OCI-LY1 (cell line): ENCODE results near the gene ESPN.

ENCODE experiments used
- H2AFZ ChIP-seq: fragments of 200-600 bp; sonication (generic), shearing (Covaris generic); 2 replicates; pipeline ENCODE4 v1.6.0; 2014; ENCODE audit warnings: antibody characterized with exemption, mild to moderate bottlenecking, low read length
- H3F3A ChIP-seq: fragments of 200-600 bp; sonication (generic), shearing (Covaris generic); 2 replicates; pipeline ENCODE4 v1.6.0; 2014; ENCODE audit warnings: mild to moderate bottlenecking, antibody characterized with exemption, low read length, moderate library complexity; ENCODE audit not compliant: insufficient read depth
- H3K27ac ChIP-seq: fragments of 200-600 bp; sonication (generic); 2 replicates; pipeline ENCODE4 v1.5.1; 2014; ENCODE audit warnings: low read length, mixed run types, mild to moderate bottlenecking, low read depth; ENCODE audit not compliant: poor library complexity, severe bottlenecking
- H3K27me3 ChIP-seq: fragments of 200-600 bp; sonication (generic); 2 replicates; pipeline ENCODE4 v1.6.0; 2014; ENCODE audit warnings: antibody characterized with exemption, mild to moderate bottlenecking, low read length, moderate library complexity; ENCODE audit not compliant: insufficient read depth
- H3K36me3 ChIP-seq: fragments of 200-600 bp; sonication (generic); 2 replicates; pipeline ENCODE4 v1.6.1; 2014; ENCODE audit warnings: mild to moderate bottlenecking, antibody characterized with exemption, low read length, moderate library complexity, mixed read lengths; ENCODE audit not compliant: insufficient read depth
- H3K4me1 ChIP-seq: fragments of 200-600 bp; sonication (generic); 2 replicates; pipeline ENCODE4 v1.5.1; 2014; ENCODE audit warnings: mild to moderate bottlenecking, low read length, moderate library complexity; ENCODE audit not compliant: insufficient read depth, severe bottlenecking
- H3K4me2 ChIP-seq: fragments of 200-600 bp; sonication (generic), shearing (Covaris generic); 2 replicates; pipeline ENCODE4 v1.6.1; 2014; ENCODE audit warnings: low read length
- H3K4me3 ChIP-seq: fragments of 200-600 bp; sonication (generic); 2 replicates; pipeline ENCODE4 v1.5.1; 2014; ENCODE audit warnings: low read length, low read depth, mild to moderate bottlenecking, mixed read lengths; ENCODE audit not compliant: poor library complexity, severe bottlenecking
- H3K79me2 ChIP-seq: fragments of 200-600 bp; shearing (Covaris generic); 2 replicates; pipeline ENCODE4 v1.6.1; 2016; ENCODE audit warnings: mixed run types, low read length, mixed read lengths; ENCODE audit not compliant: insufficient read depth
- H3K9ac ChIP-seq: fragments of 200-600 bp; sonication (generic), shearing (Covaris generic); 2 replicates; pipeline ENCODE4 v1.6.1; 2014; ENCODE audit warnings: mild to moderate bottlenecking, low read length, mixed read lengths
- H3K9me2 ChIP-seq: fragments of 200-600 bp; sonication (generic), shearing (Covaris generic); 2 replicates; pipeline ENCODE4 v1.6.1; 2014; ENCODE audit warnings: low read depth, mild to moderate bottlenecking, low read length, mixed read lengths
- H3K9me3 ChIP-seq: fragments of 200-600 bp; shearing (Covaris generic); 2 replicates; pipeline ENCODE4 v1.6.1; 2014; ENCODE audit warnings: low read length, mixed read lengths
- H4K20me1 ChIP-seq: fragments of 200-600 bp; sonication (generic), shearing (Covaris generic); 2 replicates; pipeline ENCODE4 v1.6.0; 2016; ENCODE audit warnings: mild to moderate bottlenecking, low read length; ENCODE audit not compliant: insufficient read depth
- CTCF ChIP-seq: fragments of 200-600 bp; sonication (generic), shearing (Covaris generic); IDR thresholded peaks from 2 replicates; pipeline ENCODE4 v1.5.1; 2017; ENCODE audit warnings: mild to moderate bottlenecking, antibody characterized with exemption, low read length, moderate library complexity, mixed read lengths
- EZH2 ChIP-seq: fragments of 200-600 bp; sonication (generic), shearing (Covaris generic); IDR thresholded peaks from 2 replicates; pipeline ENCODE4 v1.8.0; 2017; ENCODE audit warnings: borderline replicate concordance, mixed run types, mild to moderate bottlenecking, antibody characterized with exemption, low read length, moderate library complexity, mixed read lengths

The ESPN gene

GRCh38 chr1:6499296-6499695 lies 74.7 kb downstream of the ESPN start:
- TF ChIP-seq CTCF (no peak), EZH2 (no peak)
- no peak overlapping the region for H3K9ac ChIP-seq
- H3K4me3 ChIP-seq = no peak overlapping the region
- H3K9me2 ChIP-seq = no peaks in the 10 kb centered on the region
- H2AFZ ChIP-seq = no peak overlapping the region
- no peaks in the 10 kb centered on the region for H3K36me3 ChIP-seq
- H3F3A ChIP-seq = no peaks in the 10 kb centered on the region
- H3K4me2 ChIP-seq = no peak overlapping the region
- peaks cover 20% of the 10 kb centered on the region for H3K27me3 ChIP-seq
- H4K20me1 ChIP-seq = no peaks in the 10 kb centered on the region
- no peaks in the 10 kb centered on the region for H3K9me3 ChIP-seq
- no peak overlapping the region for H3K27ac ChIP-seq
- no peaks in the 10 kb centered on the region for H3K79me2 ChIP-seq
- H3K4me1 ChIP-seq = peaks cover 7% of the 10 kb centered on the region

- no peak overlapping the region for H2AFZ ChIP-seq
- H3K36me3 ChIP-seq = no peaks in the 10 kb centered on the region
- peaks cover 7% of the 10 kb centered on the region for H3K4me1 ChIP-seq
- no peaks in the 10 kb centered on the region for H3K79me2 ChIP-seq
- no peaks in the 10 kb centered on the region for H4K20me1 ChIP-seq
- no peak overlapping the region for H3K27ac ChIP-seq
- no peak overlapping the region for H3K4me2 ChIP-seq
- no peak overlapping the region for H3K9ac ChIP-seq
- H3K4me3 ChIP-seq = no peak overlapping the region
- H3K9me3 ChIP-seq = no peaks in the 10 kb centered on the region
- no peaks in the 10 kb centered on the region for H3F3A ChIP-seq
- no peak for TF ChIP-seq CTCF
- TF ChIP-seq EZH2 = no peak
- H3K27me3 ChIP-seq = peaks cover 17% of the 10 kb centered on the region
- no peaks in the 10 kb centered on the region for H3K9me2 ChIP-seq
These were observed 76.1 kb downstream of the ESPN start for GRCh38 chr1:6500544-6501278.

GRCh38 chr1:6501279-6501813 lies 76.8 kb downstream of the ESPN start:
- Histone ChIP-seq H3K27me3 (peaks cover 13% of the 10 kb centered on the region), H2AFZ (no peak overlapping the region), H3K4me1 (peaks cover 7% of the 10 kb centered on the region), H3K79me2 (no peaks in the 10 kb centered on the region), H3K36me3 (no peaks in the 10 kb centered on the region), H3K9me2 (no peaks in the 10 kb centered on the region), H4K20me1 (no peaks in the 10 kb centered on the region), H3K9me3 (no peaks in the 10 kb centered on the region), H3K4me2 (no peak overlapping the region), H3F3A (no peaks in the 10 kb centered on the region), H3K9ac (no peak overlapping the region), H3K27ac (no peak overlapping the region), H3K4me3 (no peak overlapping the region)
- no peak for TF ChIP-seq CTCF
- no peak for TF ChIP-seq EZH2
